Common myeloid progenitor, CD34-positive (primary cell): ENCODE results near the gene CARM1.

Experiments used
- CTCF ChIA-PET: fragments of 350-600 bp; sonication (Branson Sonifier 250); formaldehyde crosslinking; loops from one replicate; lab custom pipeline; 2021; ENCODE audit warnings: antibody characterized with exemption; lab: Charles Lee
- POLR2A ChIA-PET: fragments of 350-600 bp; sonication (Branson Sonifier 250); formaldehyde crosslinking; loops from one replicate; lab custom pipeline; 2021; ENCODE audit warnings: antibody characterized with exemption; lab: Charles Lee
- DNase-seq, 3 donors: peaks; one replicate each; pipeline versions ENCODE4 v3.0.0 to v3.0.0-alpha.2; 2013
- H3K27ac ChIP-seq, 2 experiments: 1 replicate in 1 of 2; 2 replicates in 1 of 2; pipeline ENCODE4 v1.7.0; 2013; ENCODE audit warnings: inconsistent platforms in 2 of 2, low read length in 2 of 2, mild to moderate bottlenecking in 2 of 2, low read depth in 1 of 2, moderate library complexity in 1 of 2; ENCODE audit not compliant: severe bottlenecking in 2 of 2, insufficient read depth in 1 of 2, poor library complexity in 1 of 2
- H3K27me3 ChIP-seq, 5 experiments: replicated peaks in 2 of 5; 1 replicate in 3 of 5; 2 replicates in 2 of 5; pipeline versions ENCODE4 v1.6.1 to v1.7.0; 2013; ENCODE audit warnings: low read length in 4 of 5, mild to moderate bottlenecking in 2 of 5, moderate library complexity in 2 of 5, inconsistent platforms in 1 of 5; ENCODE audit not compliant: insufficient read depth in 5 of 5, control insufficient read depth in 4 of 5
- H3K36me3 ChIP-seq, 4 experiments: 1 replicate in 2 of 4; 2 replicates in 2 of 4; pipeline versions ENCODE4 v1.6.1 to v1.7.0; 2013; ENCODE audit warnings: low read length in 3 of 4, control low read depth in 1 of 4, mild to moderate bottlenecking in 1 of 4; ENCODE audit not compliant: control insufficient read depth in 4 of 4, insufficient read depth in 4 of 4
- H3K4me1 ChIP-seq, 4 experiments: 1 replicate in 3 of 4; 2 replicates in 1 of 4; pipeline versions ENCODE4 v1.6.1 to v1.7.1; 2013; ENCODE audit warnings: low read length in 3 of 4, mild to moderate bottlenecking in 3 of 4, control low read depth in 1 of 4, inconsistent platforms in 1 of 4, moderate library complexity in 1 of 4; ENCODE audit not compliant: control insufficient read depth in 4 of 4, insufficient read depth in 4 of 4; ENCODE audit errors: control extremely low read depth in 1 of 4
- H3K4me3 ChIP-seq, 7 experiments: 1 replicate in 4 of 7; 2 replicates in 3 of 7; pipeline versions ENCODE4 v1.5.1 to v1.7.0; 2013; ENCODE audit warnings: mild to moderate bottlenecking in 7 of 7, low read length in 6 of 7, moderate library complexity in 6 of 7, inconsistent platforms in 2 of 7, low read depth in 2 of 7, control low read depth in 1 of 7; ENCODE audit not compliant: insufficient read depth in 4 of 7, control insufficient read depth in 1 of 7; ENCODE audit errors: extremely low read depth in 1 of 7
- H3K9me3 ChIP-seq, 5 experiments: 1 replicate in 4 of 5; 2 replicates in 1 of 5; pipeline versions ENCODE4 v1.6.1 to v1.7.1; 2013; ENCODE audit warnings: low read length in 4 of 5, mild to moderate bottlenecking in 2 of 5, inconsistent platforms in 1 of 5, low read depth in 1 of 5, moderate library complexity in 1 of 5; ENCODE audit not compliant: control insufficient read depth in 4 of 5, insufficient read depth in 2 of 5; ENCODE audit errors: control extremely low read depth in 1 of 5
- WGBS: methylation state at CpG from one replicate; pipeline ENCODE4 v1.1.5; 2013; ENCODE audit not compliant: insufficient coverage; 5-methylcytosine and 5-hydroxymethylcytosine counted together

CARM1 gene

GRCh38 chr19:10830370-10830769 is 41.0 kb upstream of the CARM1 start:
- H3K27ac ChIP-seq: no peak overlapping the region
- no peak overlapping the region for H3K4me3 ChIP-seq
- no peak for DNase-seq
- POLR2A ChIA-PET: no interaction called here
- WGBS: 96% methylated on average over 5 of the region's 7 CpGs
- H3K9me3 ChIP-seq: no peaks in the 10 kb centered on the region
- peaks cover 13 to 67% (median 50%) of the 10 kb centered on the region in 4 experiments for H3K36me3 ChIP-seq
- peaks cover 0 to 6% (median 4%) of the 10 kb centered on the region in 4 experiments for H3K4me1 ChIP-seq
- H3K27me3 ChIP-seq: no peaks in the 10 kb centered on the region
- CTCF ChIA-PET: interaction anchor here (0.6 to 4.7 kb wide), 7 partner anchors 8 to 35 kb away, joined by 3 to 31 read pairs (median 3); no protein-coding TSS in a partner anchor

DNA sequence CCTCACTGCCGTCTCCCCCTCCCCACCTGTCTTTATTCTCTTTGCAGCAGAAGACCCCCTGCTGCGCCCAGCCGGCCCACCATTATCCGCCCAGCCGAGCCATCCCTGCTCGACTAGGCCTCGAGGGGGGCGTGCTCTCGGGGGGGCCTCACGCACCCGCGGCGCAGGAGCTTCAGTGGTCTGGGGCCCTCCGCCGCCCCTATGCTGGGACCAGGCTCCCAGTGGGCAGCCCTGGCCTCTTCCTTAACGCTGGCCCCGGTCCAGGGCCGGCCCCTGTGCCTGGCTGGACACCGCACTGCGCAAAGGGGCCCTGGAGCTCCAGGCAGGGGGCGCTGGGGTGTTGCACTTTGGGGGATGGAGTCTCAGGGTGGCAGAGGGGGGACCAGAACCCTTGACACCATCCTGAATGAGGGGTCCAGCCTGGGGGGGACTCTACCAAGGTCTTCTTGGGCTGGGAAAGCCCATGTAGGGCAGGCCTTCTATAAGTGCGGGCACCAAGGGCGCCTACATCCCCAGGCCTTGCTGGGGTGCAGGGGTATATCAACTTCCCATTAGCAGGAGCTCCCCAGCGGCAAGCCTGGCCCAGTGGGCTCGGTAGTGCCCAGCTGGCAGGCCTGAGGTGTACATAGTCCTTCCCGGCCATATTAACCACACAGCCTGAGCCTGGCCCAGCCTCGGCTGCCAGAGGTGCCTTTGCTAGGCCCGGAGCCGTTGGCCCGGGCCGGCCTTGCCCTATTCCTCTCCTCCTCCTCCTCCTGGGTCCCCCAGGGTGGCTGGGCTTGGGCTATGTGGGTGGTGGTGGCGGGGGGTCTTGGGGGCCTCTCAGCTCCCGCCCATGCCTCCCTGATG is 40.2 kb upstream of the CARM1 start:
- Histone ChIP-seq H3K27ac (peak overlapping the region in 1 of 2 experiments; percentile 1), H3K4me3 (no peak overlapping the region), H3K27me3 (no peaks in the 10 kb centered on the region), H3K9me3 (no peaks in the 10 kb centered on the region), H3K4me1 (peaks cover 0 to 8% (median 6%) of the 10 kb centered on the region in 4 experiments), H3K36me3 (peaks cover 13 to 59% (median 45%) of the 10 kb centered on the region in 4 experiments)
- 93% methylated on average over 25 of the region's 33 CpGs for WGBS
- ChIA-PET CTCF (interaction anchor here (0.9 to 4.7 kb wide), 5 partner anchors 10 to 34 kb away, joined by 3 to 31 read pairs (median 4); no protein-coding TSS in a partner anchor), POLR2A (no interaction called here)
- DNase-seq: no peak

DNA sequence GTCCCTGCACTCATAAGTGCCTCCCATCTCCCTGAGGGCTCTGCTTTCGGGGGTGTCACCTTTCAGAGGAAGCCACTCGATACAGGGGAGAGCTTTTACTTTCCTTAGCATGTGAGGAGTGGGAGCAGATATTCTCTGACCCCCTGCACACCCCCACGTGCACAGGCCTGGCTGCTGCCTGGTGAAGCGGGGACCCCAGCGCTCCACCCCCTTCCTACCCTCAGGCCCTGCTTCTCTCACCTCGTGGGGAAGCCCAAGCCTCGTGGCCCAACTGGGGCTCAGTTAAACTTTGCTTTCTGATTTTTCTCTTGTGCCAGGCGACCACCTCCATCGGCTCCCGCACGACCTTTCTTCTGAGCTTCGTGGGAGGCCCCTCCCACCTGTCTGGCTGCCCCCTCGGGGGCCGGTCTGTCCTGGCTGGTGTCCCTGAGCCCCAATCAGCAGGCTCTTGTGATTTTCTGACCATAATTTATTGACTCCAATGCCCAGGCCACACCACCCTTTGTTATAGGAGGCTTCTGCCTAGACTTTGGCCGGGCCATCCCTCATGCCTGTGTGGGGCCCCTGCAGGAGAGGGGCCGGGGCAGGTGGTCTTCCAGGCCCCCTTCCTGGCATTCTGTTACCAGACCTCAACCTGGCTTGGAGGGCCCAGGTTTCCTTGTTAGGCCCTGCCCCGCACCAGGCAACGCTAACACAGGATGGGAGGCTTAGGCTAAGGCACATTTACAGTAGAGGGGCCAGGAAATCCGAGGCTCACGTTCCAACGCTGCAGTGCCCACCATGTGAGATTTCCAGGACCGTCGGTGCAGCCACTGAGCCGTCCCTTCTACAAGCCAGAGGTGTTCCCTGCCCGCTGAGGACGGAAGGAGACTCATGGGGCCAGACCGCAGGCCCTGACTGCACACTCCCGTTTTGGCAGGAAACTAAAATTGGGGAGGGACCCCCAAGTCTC is 39.1 kb upstream of the CARM1 start:
- Histone ChIP-seq H3K27me3 (no peaks in the 10 kb centered on the region), H3K36me3 (peaks cover 13 to 56% (median 36%) of the 10 kb centered on the region in 4 experiments), H3K4me1 (peaks cover 0 to 15% (median 14%) of the 10 kb centered on the region in 4 experiments), H3K4me3 (no peak overlapping the region), H3K9me3 (peaks cover 0 to 3% (median 0%) of the 10 kb centered on the region in 5 experiments), H3K27ac (no peak overlapping the region)
- ChIA-PET POLR2A (no interaction called here), CTCF (interaction anchor here (0.9 to 2.5 kb wide), 2 partner anchors 11 to 14 kb away, joined by 3 to 12 read pairs; no protein-coding TSS in a partner anchor)
- no peak for DNase-seq
- WGBS: 91% methylated on average over 27 of the region's 28 CpGs

DNA sequence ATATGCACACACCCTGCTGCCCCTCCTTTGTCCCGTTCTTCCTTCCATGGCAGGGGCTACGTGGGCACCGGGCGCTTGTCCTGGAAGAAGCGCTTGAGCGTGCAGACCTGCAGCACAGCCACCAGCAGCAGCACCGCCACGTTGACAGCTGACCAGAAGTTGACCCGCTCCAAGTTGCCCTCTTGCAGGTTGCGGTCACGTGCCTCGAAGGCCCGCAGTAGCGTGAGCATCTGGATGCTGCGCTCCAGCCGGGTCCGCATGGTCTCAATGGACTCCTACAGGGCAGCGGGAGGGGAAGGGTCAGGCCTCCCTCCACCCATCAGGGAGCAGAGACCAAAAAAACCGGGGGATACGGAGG is 38.4 kb upstream of the CARM1 start:
- 92% methylated on average over 20 of the region's 20 CpGs for WGBS
- no peak for DNase-seq
- Histone ChIP-seq H3K36me3 (peaks cover 13 to 56% (median 35%) of the 10 kb centered on the region in 4 experiments), H3K27me3 (no peaks in the 10 kb centered on the region), H3K9me3 (peaks cover 0 to 3% (median 0%) of the 10 kb centered on the region in 5 experiments), H3K4me1 (peaks cover 0 to 15% (median 14%) of the 10 kb centered on the region in 4 experiments), H3K4me3 (no peak overlapping the region), H3K27ac (no peak overlapping the region)
- ChIA-PET POLR2A (no interaction called here), CTCF (interaction anchor here (0.6 to 1.3 kb wide), 3 partner anchors 31 to 220 kb away, joined by 3 read pairs; no protein-coding TSS in a partner anchor)

GRCh38 chr19:10835089-10835753 is 36.1 kb upstream of the CARM1 start:
- Histone ChIP-seq H3K36me3 (peaks cover 9 to 42% (median 24%) of the 10 kb centered on the region in 4 experiments), H3K9me3 (peaks cover 0 to 3% (median 0%) of the 10 kb centered on the region in 5 experiments), H3K4me1 (peaks cover 0 to 15% (median 14%) of the 10 kb centered on the region in 4 experiments), H3K27me3 (no peaks in the 10 kb centered on the region), H3K27ac (peak overlapping the region in 1 of 2 experiments; percentile 100), H3K4me3 (peak overlapping the region in 5 of 7 experiments; percentile 34 to 90 (median 82))
- no peak for DNase-seq
- ChIA-PET CTCF (interaction anchor here (0.8 to 2.8 kb wide), 9 partner anchors 8 to 135 kb away, joined by 3 to 18 read pairs (median 5); partner anchors contain the start of gene QTRT1), POLR2A (interaction anchor here (0.7 to 1.4 kb wide), 3 partner anchors 12 to 133 kb away, joined by 4 to 8 read pairs (median 4); partner anchors contain the start of gene DNM2)
- WGBS: 84% methylated on average over 20 of the region's 32 CpGs
